GM06990 (cell line): ENCODE data around the gene PKD2.

ENCODE experiments used
- DNase-seq: peaks from one replicate; pipeline ENCODE4 v3.0.0-alpha.2; 2011; ENCODE audit not compliant: insufficient read length; ENCODE audit errors: extremely low read depth
- H3K27me3 ChIP-seq: replicated peaks from 2 replicates; pipeline ENCODE4 v1.6.0; 2011; ENCODE audit warnings: low read length; ENCODE audit not compliant: control insufficient read depth, insufficient read depth
- H3K36me3 ChIP-seq: 2 replicates; pipeline ENCODE4 v1.5.1; 2011; ENCODE audit warnings: low read length; ENCODE audit not compliant: control insufficient read depth, insufficient read depth
- H3K4me3 ChIP-seq: replicated peaks from 2 replicates; pipeline ENCODE4 v1.5.1; 2011; ENCODE audit warnings: low read depth, mild to moderate bottlenecking, control low read depth, low read length
- TF ChIP-seq, protein P1 (sequence below): IDR thresholded peaks from 2 replicates; pipeline ENCODE4 v1.5.1; 2011; ENCODE audit warnings: low read length, control low read depth, mild to moderate bottlenecking, inconsistent platforms; ENCODE audit not compliant: insufficient read depth, poor library complexity, severe bottlenecking

Gene PKD2

DNA sequence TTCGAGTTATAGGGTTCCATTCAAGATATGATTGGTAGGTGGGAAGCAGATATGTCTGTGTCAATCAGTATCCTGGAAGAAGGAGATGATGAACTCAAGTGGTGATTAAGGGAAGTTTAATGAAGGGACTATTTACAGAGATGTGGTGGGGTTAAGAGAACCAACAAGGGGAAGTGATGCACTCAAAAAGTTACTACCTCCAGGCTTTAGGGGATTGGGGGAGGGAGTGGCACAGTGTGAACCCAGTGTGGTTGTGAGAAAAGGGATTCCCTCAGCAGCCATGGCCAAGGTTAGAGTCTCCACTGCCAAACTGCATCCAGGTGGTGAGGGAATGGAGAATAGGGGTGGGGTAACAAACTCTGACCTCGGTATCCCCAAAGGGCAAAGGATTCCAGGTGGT lies 27.9 kb downstream of the PKD2 start:
- no peak for DNase-seq
- no peak overlapping the region for H3K4me3 ChIP-seq
- TF ChIP-seq, protein P1, sequence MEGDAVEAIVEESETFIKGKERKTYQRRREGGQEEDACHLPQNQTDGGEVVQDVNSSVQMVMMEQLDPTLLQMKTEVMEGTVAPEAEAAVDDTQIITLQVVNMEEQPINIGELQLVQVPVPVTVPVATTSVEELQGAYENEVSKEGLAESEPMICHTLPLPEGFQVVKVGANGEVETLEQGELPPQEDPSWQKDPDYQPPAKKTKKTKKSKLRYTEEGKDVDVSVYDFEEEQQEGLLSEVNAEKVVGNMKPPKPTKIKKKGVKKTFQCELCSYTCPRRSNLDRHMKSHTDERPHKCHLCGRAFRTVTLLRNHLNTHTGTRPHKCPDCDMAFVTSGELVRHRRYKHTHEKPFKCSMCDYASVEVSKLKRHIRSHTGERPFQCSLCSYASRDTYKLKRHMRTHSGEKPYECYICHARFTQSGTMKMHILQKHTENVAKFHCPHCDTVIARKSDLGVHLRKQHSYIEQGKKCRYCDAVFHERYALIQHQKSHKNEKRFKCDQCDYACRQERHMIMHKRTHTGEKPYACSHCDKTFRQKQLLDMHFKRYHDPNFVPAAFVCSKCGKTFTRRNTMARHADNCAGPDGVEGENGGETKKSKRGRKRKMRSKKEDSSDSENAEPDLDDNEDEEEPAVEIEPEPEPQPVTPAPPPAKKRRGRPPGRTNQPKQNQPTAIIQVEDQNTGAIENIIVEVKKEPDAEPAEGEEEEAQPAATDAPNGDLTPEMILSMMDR = no peak
- H3K27me3 ChIP-seq = no peaks in the 10 kb centered on the region
- H3K36me3 ChIP-seq = peaks cover 6% of the 10 kb centered on the region

DNA sequence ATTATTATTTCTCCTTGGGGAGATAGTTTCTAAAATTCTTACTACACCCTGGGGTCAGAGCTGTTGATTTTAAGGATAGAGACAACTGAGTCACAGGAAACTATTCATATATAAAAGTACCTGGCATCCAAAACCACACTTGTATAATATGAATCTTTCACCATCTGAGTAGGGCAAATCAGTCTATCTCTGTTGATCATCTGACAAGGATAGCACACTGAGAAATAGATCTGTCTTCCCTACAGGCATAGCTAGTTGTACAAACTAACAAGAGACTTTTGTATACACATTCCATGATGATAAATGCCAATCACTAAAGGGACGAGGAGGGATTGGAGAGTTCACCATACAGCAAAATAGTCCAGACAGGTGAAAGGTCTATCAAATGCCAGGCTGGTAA lies 30.0 kb downstream of the PKD2 start:
- Histone ChIP-seq H3K4me3 (no peak overlapping the region), H3K36me3 (peaks cover 10% of the 10 kb centered on the region), H3K27me3 (no peaks in the 10 kb centered on the region)
- TF ChIP-seq, protein P1 = no peak
- no peak for DNase-seq

DNA sequence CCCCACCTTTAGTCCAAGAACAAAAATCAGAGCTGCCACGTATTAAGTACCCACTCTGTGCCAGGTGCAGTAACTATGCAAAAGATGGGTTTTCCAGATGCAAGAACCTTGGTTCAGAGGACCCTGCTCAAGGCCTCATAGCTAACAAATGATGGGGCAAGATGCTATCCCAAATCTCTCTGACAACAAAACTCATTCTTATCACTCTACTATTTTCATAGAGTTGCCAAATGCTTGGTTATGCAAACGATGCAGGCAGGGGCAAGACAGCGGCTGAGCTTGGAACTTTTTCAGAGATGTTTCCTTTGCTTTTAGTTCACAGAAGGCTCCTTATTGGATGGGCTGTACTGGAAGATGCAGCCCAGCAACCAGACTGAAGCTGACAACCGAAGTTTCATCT lies 30.5 kb downstream of the PKD2 start:
- no peak for DNase-seq
- no peaks in the 10 kb centered on the region for H3K27me3 ChIP-seq
- H3K36me3 ChIP-seq = peaks cover 10% of the 10 kb centered on the region
- TF ChIP-seq, protein P1 = no peak
- no peak overlapping the region for H3K4me3 ChIP-seq

DNA sequence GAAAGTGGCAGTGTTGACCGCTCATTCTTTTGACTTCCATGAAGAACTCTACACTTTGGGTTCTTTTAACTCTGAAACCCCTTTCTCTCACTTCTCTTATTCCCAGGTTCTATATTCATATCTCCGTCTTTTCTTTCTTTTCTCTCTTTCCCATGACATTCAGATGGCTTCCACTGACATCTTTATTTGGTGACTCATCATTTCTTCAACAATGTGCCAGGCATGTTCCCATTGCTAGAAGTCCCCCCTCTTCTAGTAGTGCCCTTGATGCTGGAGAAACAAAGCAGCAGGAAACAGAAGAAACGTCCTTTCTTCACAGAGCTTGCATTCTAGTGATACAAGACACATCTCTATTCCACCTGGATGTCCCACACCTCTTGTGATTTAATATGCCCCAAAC lies 33.3 kb downstream of the PKD2 start:
- H3K27me3 ChIP-seq = no peaks in the 10 kb centered on the region
- no peak for DNase-seq
- no peak overlapping the region for H3K4me3 ChIP-seq
- TF ChIP-seq, protein P1 = no peak
- peaks cover 10% of the 10 kb centered on the region for H3K36me3 ChIP-seq

DNA sequence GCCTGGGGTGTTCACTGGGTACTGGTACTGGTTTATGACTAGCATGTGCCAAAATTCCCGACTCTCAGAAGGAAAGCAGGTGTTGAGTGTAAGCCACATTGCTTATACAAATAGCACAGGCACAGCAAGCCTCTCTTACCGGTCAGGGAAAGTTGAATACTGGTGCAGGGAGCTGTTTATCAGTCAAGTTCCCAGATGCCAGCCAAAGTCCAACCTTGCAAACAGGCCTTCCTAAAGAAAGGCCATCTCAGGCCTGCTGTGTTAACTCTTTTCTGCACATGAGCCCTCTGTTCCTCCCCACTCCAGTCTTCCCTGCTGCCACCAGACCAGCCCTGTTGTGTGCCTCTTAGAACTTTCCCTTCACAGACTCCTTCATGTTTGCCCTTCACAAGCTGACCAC lies 34.2 kb downstream of the PKD2 start:
- H3K27me3 ChIP-seq = no peaks in the 10 kb centered on the region
- H3K36me3 ChIP-seq = peaks cover 9% of the 10 kb centered on the region
- no peak overlapping the region for H3K4me3 ChIP-seq
- no peak for DNase-seq
- TF ChIP-seq, protein P1 = no peak

DNA sequence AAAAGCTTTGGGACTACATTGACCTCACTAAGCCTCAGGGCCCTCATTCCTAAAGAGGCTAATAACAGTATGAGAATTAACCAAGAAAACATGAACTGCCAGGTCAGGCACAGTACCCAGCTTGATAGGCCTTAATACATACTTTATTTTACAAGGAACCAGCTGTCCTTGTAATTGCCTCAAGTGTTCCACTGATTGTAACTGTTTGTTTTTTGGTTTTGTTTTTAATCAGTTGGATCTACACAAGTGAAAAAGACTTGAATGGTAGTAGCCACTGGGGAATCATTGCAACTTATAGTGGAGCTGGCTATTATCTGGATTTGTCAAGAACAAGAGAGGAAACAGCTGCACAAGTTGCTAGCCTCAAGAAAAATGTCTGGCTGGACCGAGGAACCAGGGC lies 35.6 kb downstream of the PKD2 start:
- TF ChIP-seq, protein P1 = no peak

More for the DNA sequence above, 35.6 kb downstream of the PKD2 start:
- Histone ChIP-seq H3K36me3 (peaks cover 8% of the 10 kb centered on the region), H3K27me3 (no peaks in the 10 kb centered on the region), H3K4me3 (no peak overlapping the region)
- DNase-seq = no peak
